Measurements from ENCODE around the gene IL26.

IL26 gene

GRCh38 chr12:68239309-68239982 is 13.8 kb upstream of the IL26 start:
- Mint-ChIP-seq H3K27me3 (ENCODE audit: low read depth) (no peaks in the 10 kb centered on the region), H3K9me3 (peaks cover 2% of the 10 kb centered on the region), H3K27ac (peak overlapping the region in 2 of 3 experiments; percentile 93 to 94), H3K4me1 (peaks cover 60% of the 10 kb centered on the region), H3K36me3 (ENCODE audit: low read depth) (no peaks in the 10 kb centered on the region), H3K4me3 (no peak overlapping the region)
- no peak for TF ChIP-seq CTCF (IDR thresholded peaks at IDR 0.05; ENCODE audit: unreplicated experiment in 3 of 3)

- no peak for TF ChIP-seq CTCF (IDR thresholded peaks at IDR 0.05; ENCODE audit: unreplicated experiment in 3 of 3)
- no peaks in the 10 kb centered on the region for H3K27me3 Mint-ChIP-seq (ENCODE audit: low read depth)
- peaks cover 45% of the 10 kb centered on the region for H3K4me1 Mint-ChIP-seq
- peak overlapping the region in 2 of 3 experiments; percentile 15 to 82 for H3K27ac Mint-ChIP-seq
- no peak overlapping the region for H3K4me3 Mint-ChIP-seq
- peaks cover 2% of the 10 kb centered on the region for H3K9me3 Mint-ChIP-seq
- H3K36me3 Mint-ChIP-seq (ENCODE audit: low read depth) = no peaks in the 10 kb centered on the region
These were observed 12.0 kb upstream of the IL26 start for GRCh38 chr12:68237619-68238018.

GRCh38 chr12:68237078-68237477 is 11.5 kb upstream of the IL26 start:
- H3K27me3 Mint-ChIP-seq (ENCODE audit: low read depth) = no peaks in the 10 kb centered on the region
- H3K27ac Mint-ChIP-seq = peak overlapping the region in 2 of 3 experiments; percentile 15 to 62
- H3K4me1 Mint-ChIP-seq = peaks cover 40% of the 10 kb centered on the region
- no peaks in the 10 kb centered on the region for H3K36me3 Mint-ChIP-seq (ENCODE audit: low read depth)
- no peak overlapping the region for H3K4me3 Mint-ChIP-seq
- peak in 1 of 3 experiments; percentile 33 for TF ChIP-seq CTCF (IDR thresholded peaks at IDR 0.05; ENCODE audit: unreplicated experiment in 3 of 3)
- peaks cover 2% of the 10 kb centered on the region for H3K9me3 Mint-ChIP-seq

- Mint-ChIP-seq H3K4me3 (no peak overlapping the region), H3K9me3 (peaks cover 2% of the 10 kb centered on the region), H3K36me3 (ENCODE audit: low read depth) (no peaks in the 10 kb centered on the region), H3K27ac (peak overlapping the region in 2 of 3 experiments; percentile 15 to 62), H3K4me1 (peaks cover 38% of the 10 kb centered on the region), H3K27me3 (ENCODE audit: low read depth) (no peaks in the 10 kb centered on the region)
- no peak for TF ChIP-seq CTCF (IDR thresholded peaks at IDR 0.05; ENCODE audit: unreplicated experiment in 3 of 3)
These were observed 10.9 kb upstream of the IL26 start for GRCh38 chr12:68236421-68237059.

- no peaks in the 10 kb centered on the region for H3K27me3 Mint-ChIP-seq (ENCODE audit: low read depth)
These were observed 10.0 kb upstream of the IL26 start for GRCh38 chr12:68235576-68235975.

More at GRCh38 chr12:68235576-68235975, 10.0 kb upstream of the IL26 start:
- peaks cover 28% of the 10 kb centered on the region for H3K4me1 Mint-ChIP-seq
- H3K4me3 Mint-ChIP-seq = no peak overlapping the region
- TF ChIP-seq CTCF (IDR thresholded peaks at IDR 0.05; ENCODE audit: unreplicated experiment in 3 of 3) = no peak
- H3K27ac Mint-ChIP-seq = no peak overlapping the region
- H3K9me3 Mint-ChIP-seq = peaks cover 2% of the 10 kb centered on the region
- no peaks in the 10 kb centered on the region for H3K36me3 Mint-ChIP-seq (ENCODE audit: low read depth)

Measured in nephron (organoid).